HG02870 (cell line): ENCODE results near the gene CEP112.
"Not testable (repeated sequence)": the region's sequence is repeated elsewhere in the genome, so short reads cannot be mapped to it uniquely, and the experiment has no call there.

ENCODE experiments used
- ATAC-seq: cut with Tn5 transposase; IDR thresholded peaks from one replicate; pipeline ENCODE4 v1.9.1; 2021; ENCODE audit warnings: mild to moderate bottlenecking, moderate library complexity; ENCODE audit not compliant: unreplicated experiment

Gene CEP112

GRCh38 chr17:66085221-66085620, 106.7 kb downstream of the CEP112 start:
- ATAC-seq = no peak

DNA sequence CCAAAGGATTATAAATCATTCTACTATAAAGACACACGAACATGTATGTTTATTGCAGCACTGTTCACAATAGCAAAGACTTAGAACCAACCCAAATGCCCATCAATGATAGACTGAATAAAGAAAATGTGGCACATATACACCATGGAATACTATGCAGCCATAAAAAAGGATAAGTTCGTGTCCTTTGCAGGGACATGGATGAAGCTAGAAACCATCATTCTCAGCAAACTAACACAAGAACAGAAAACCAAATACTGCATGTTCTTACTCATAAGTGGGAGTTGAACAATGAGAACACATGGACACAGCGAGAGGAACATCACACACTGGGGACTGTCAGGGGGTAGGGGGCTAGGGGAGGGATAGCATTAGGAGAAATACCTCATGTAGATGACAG, 111.3 kb downstream of the CEP112 start:
- ATAC-seq = not testable (repeated sequence)

- no peak for ATAC-seq
These were observed 115.3 kb downstream of the CEP112 start for GRCh38 chr17:66076546-66077190.

GRCh38 chr17:66073384-66073783, 118.5 kb downstream of the CEP112 start:
- no peak for ATAC-seq

- no peak for ATAC-seq
These were observed 128.2 kb downstream of the CEP112 start for GRCh38 chr17:66063686-66064085.

DNA sequence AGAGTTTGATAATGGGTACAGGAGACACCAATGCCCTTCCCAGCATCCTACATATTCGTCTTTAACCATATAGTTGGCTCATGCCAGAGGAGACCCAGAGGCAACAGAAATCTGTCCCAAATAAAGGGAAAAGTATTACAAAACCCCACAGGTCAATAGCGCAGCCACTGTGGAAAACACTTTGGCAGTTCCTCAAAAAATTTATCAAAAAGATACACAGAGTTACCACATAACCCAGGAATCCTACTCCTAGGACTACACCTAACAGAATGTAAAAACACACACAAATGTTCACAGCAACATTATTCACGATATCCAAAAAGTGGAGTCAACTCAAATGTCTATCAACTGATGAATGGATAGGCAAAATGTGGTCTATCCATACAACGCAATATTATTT, 135.8 kb downstream of the CEP112 start:
- ATAC-seq = no peak

DNA sequence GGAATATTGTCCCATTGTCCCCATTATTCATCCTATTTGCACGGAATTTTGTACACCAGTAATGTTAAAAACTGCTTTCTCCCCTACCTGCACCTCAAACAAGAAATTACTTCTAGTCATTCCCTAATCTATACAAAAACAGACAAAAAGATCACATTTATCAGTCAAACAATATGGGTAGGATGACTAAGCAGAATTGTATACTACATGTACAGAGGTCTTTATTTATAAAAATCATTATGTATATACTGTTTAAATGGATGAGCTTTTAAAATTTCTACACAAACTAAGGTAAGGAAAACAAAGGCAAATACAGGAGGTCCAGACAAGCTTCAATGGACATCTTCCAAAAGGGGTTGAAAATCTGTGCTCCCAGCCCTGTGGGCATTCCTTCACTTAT, 137.7 kb downstream of the CEP112 start:
- ATAC-seq = no peak

DNA sequence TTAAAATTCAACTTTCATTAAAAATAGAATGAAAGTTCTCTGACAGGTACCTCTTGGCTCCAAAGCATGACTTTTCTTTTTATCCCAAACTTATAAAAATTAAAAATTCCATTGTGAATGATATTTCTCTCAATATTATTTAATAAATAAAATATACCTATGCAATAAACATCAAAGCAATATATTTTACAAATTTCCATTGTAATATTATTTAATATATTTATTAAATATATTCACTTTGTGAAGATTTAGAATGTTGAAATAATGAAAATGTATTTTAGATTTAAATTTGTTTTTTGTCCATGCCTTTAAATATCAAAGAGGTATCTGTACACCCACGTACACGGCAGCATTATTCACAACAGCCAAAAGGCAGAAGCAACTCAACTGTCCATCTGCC, 147.8 kb downstream of the CEP112 start:
- ATAC-seq = no peak

GRCh38 chr17:66043419-66043818, 148.5 kb downstream of the CEP112 start:
- ATAC-seq = no peak

GRCh38 chr17:66040402-66040801, 151.5 kb downstream of the CEP112 start:
- ATAC-seq = no peak

- ATAC-seq = no peak
These were observed 153.8 kb downstream of the CEP112 start for GRCh38 chr17:66038125-66038524.

GRCh38 chr17:66037221-66037620, 154.7 kb downstream of the CEP112 start:
- ATAC-seq = no peak

GRCh38 chr17:66032082-66032712, 159.7 kb downstream of the CEP112 start:
- ATAC-seq = peak; percentile 85

- no peak for ATAC-seq
These were observed 166.4 kb downstream of the CEP112 start for GRCh38 chr17:66025551-66025950.

- ATAC-seq = no peak
These were observed 170.2 kb downstream of the CEP112 start for GRCh38 chr17:66021757-66022156.

DNA sequence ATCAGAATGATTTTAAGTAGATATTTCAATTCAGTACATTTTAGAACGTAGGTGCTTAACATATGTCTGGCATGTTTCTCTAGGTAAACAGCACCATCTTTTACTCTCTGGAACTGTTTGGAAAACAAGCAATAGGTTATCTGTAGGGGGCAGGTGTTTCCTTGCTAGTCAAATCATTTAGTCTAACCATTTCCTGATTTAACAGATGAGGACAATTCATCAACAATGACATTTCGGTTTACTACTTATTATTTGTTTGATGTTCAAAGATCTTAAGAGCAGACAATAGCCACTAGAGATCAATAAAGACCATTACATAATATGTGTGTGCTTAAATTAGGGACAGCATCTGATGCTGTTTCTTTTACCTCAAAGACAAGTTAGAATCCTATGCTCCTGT, 173.1 kb downstream of the CEP112 start:
- ATAC-seq = no peak

- no peak for ATAC-seq
These were observed 175.7 kb downstream of the CEP112 start for GRCh38 chr17:66016231-66016630.

DNA sequence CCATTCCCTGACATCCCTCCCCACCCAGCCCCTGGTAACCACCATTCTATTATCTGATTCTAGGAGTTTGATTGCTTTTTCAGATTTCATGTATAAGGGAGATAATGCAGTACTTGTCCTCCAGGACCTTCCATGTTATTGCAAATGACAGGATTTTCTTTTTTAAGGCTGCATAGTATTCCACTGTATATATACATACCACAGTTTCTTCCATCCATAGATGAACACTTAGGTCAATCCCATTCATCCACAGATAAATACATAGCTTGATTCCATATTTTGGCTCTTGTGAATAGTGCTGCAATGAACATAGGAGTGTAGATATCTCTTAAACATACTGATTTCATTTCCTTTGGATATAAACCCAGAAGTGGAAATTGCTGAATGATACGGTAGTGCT, 183.3 kb downstream of the CEP112 start:
- no peak for ATAC-seq

DNA sequence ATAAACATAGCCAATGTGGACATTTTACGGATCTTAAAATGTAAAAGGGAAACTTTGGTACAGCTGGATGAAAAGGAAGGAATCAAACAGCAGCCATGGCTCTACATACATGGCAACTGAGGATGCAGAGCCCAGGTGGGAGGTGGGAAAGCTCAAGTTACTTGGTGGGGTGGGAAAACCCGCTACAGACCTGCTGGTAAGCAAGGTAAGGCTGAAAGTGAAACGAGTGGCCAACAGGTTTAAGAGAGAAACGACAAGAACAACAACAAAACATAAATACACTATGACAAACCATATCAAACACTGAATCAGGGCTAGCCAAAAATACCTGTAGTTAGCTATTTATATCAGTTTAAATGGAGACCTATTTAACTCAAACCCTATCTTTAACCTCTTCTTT, 185.3 kb downstream of the CEP112 start:
- no peak for ATAC-seq

DNA sequence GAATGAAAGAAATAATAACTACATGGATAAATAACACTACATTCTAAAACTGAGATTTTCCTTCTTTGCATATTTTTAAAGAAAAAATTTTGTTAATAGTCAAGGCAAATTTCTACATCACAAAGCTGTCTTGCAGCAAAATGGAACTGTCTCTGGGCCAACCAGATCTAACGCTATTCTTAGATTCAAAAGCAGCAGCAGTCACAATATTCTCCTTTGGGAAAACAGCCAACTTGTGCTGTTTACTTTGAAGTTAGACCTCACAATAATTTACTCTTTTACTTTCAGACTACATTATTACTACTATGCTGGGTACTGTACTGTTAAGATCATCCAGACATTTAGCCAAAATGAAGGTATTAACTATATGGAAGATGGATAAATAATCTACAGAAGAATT, 189.1 kb downstream of the CEP112 start:
- no peak for ATAC-seq

- ATAC-seq = no peak
These were observed 189.8 kb downstream of the CEP112 start for GRCh38 chr17:66002063-66002585.

- ATAC-seq = no peak
These were observed 191.7 kb downstream of the CEP112 start for GRCh38 chr17:66000216-66000615.

GRCh38 chr17:65998675-65999074, 193.3 kb downstream of the CEP112 start:
- no peak for ATAC-seq
